Heart left ventricle (tissue), 16 donors: ENCODE data around the gene TBPL2. TPM values are rescaled to one million over a fixed set of nuclear protein-coding genes. Genes with fewer than 3 reads are reported as not detected.

Experiments used
- ATAC-seq, 4 donors: fragments of 200-7000 bp; cut with Tn5 transposase; one replicate each; pipeline ENCODE4 v1.9.1; 2020 to 2022; ENCODE audit warnings: moderate library complexity in 4 of 4, mild to moderate bottlenecking in 3 of 4, moderate number of reproducible peaks in 1 of 4
- DNase-seq, 5 donors: peaks; one replicate each; pipeline ENCODE4 v3.0.0-alpha.2; 2020
- H3K27ac ChIP-seq, 12 donors: fragments of 200-600 bp; sonication (generic) in 4 of 12; one replicate each; pipeline versions ENCODE4 v1.5.0 to v1.8.0; 2016 to 2022; ENCODE audit warnings: mild to moderate bottlenecking in 2 of 12
- H3K27me3 ChIP-seq, 9 donors: fragments of 200-600 bp; sonication (generic) in 2 of 9; one replicate each; pipeline versions ENCODE4 v1.5.1 to v1.8.0; 2016 to 2022; ENCODE audit warnings: mild to moderate bottlenecking in 3 of 9
- H3K36me3 ChIP-seq, 9 donors: fragments of 200-600 bp; sonication (generic) in 2 of 9; one replicate each; pipeline versions ENCODE4 v1.5.0 to v1.8.0; 2018 to 2022; ENCODE audit warnings: mild to moderate bottlenecking in 2 of 9
- H3K4me1 ChIP-seq, 12 donors: fragments of 200-600 bp; sonication (generic) in 4 of 12; one replicate each; pipeline versions ENCODE4 v1.5.0 to v1.8.0; 2016 to 2022; ENCODE audit warnings: mild to moderate bottlenecking in 3 of 12
- H3K4me3 ChIP-seq, 12 donors: fragments of 200-600 bp; sonication (generic) in 4 of 12; one replicate each; pipeline versions ENCODE4 v1.5.0 to v1.8.0; 2017 to 2022; ENCODE audit warnings: mild to moderate bottlenecking in 9 of 12, moderate library complexity in 4 of 12
- H3K9me3 ChIP-seq, 12 donors: fragments of 200-600 bp; sonication (generic) in 4 of 12; one replicate each; pipeline versions ENCODE4 v1.5.0 to v1.8.0; 2016 to 2022; ENCODE audit warnings: mild to moderate bottlenecking in 1 of 12
- CTCF ChIP-seq, 12 donors: fragments of 200-600 bp; sonication (generic) in 4 of 12; IDR thresholded peaks; one replicate each; pipeline versions ENCODE4 v1.5.0 to v1.8.0; 2018 to 2022; ENCODE audit warnings: antibody characterized with exemption in 12 of 12, mild to moderate bottlenecking in 5 of 12
- POLR2A ChIP-seq, 2 donors: fragments of 450-650 bp; IDR thresholded peaks; one replicate each; pipeline ENCODE4 v1.6.1; 2017; ENCODE audit warnings: antibody characterized with exemption in 2 of 2, mild to moderate bottlenecking in 2 of 2, moderate library complexity in 2 of 2
- WGBS, 4 donors: extraction: QIAGEN DNeasy Blood & Tissue Kit in 2 of 4; methylation state at CpG; one replicate each; pipeline versions ENCODE4 v1.1.5 to v1.1.7; 2013 to 2018; 5-methylcytosine and 5-hydroxymethylcytosine counted together
- intact Hi-C, 10 donors: fragments of 100-400 bp; cut with DNase I; formaldehyde crosslinking; loops; one replicate each; pipeline versions ENCODE4 v1.11.1 to v1.14.2; 2022
- polyA plus RNA-seq, 2 donors: library from polyadenylated mRNA; stranded (reverse); fragments of 200-250 nt; gene quantifications; one replicate each; pipeline ENCODE4 v1.2.3, GENCODE V29; 2013
- total RNA-seq, 9 donors: library from RNA; depleted of rRNA in 2 of 9; stranded (reverse); fragments of >200 nt in 2 of 9; fragmentation: NEBNext Ultra II Directional in 3 of 9; extraction: Animal tissue kit (Norgen Biotek cat#: 25700) in 3 of 9; gene quantifications; one replicate each; pipeline versions ENCODE4 v1.1.0 to v1.2.4, GENCODE V29; 2016 to 2023
- donor health status: ischemic (EF 13 %, LVEDD 7.1; RV severe dilation, severe dysfunction).
- donor health status: healthy with polysubstance abuse.
- donor health status: DM: no; HTN: yes; CAD: no.
- donor health status: DM: no; HTN: no; CAD: no.
- donor health status: ischemic (EF 25% LVEDD 6.9; RV normal size, moderate dysfunction).
- donor health status: ischemic (EF 25% LVEDD 5.7; RV mildly dilated, moderate dysfunction).
- donor health status: healthy.
- donor health status: DM: yes; HTN: yes; CAD: no.
- donor health status: ischemic (EF 35%, LVEDD 5.7; RV mildly dilated, moderate dysfunction).
- donor health status: nonischemic (EF 11% LVEDD 7.7; RV severe dilation, severe dysfunction).
- donor health status: DM: yes; HTN: yes; CAD: no.
- donor health status: PGD.
- donor health status: ischemic (EF 29% LVEDD 5.4; RV normal size, mild dysfunction).
- donor health status: nonischemic (EF 23%, LVEDD 6.1; RV moderate dilation, normal function).

The TBPL2 gene
- total and polyA plus RNA-seq, 11 donors: not detected

- no peak overlapping the region for H3K4me3 ChIP-seq
- peak overlapping the region in 9 of 12 donors; percentile 4 to 68 (median 57) for H3K27ac ChIP-seq
- H3K9me3 ChIP-seq: no peaks in the 10 kb centered on the region
- TF ChIP-seq POLR2A (IDR thresholded peaks at IDR 0.05): no peak
- TF ChIP-seq CTCF (IDR thresholded peaks at IDR 0.05): no peak
- DNase-seq: no peak
- peak in 1 of 4 donors; percentile 5 for ATAC-seq
- no peaks in the 10 kb centered on the region for H3K27me3 ChIP-seq
- peaks cover 0 to 30% (median 26%) of the 10 kb centered on the region in 9 donors for H3K36me3 ChIP-seq
- 69 to 84% (median 75%) methylated on average over 1 of the region's 1 CpG for WGBS, 4 donors
- intact Hi-C loops: no loop called here
- H3K4me1 ChIP-seq: peaks cover 0 to 37% (median 24%) of the 10 kb centered on the region in 12 donors
Observed at GRCh38 chr14:55399183-55399582, 41.2 kb downstream of the TBPL2 start.

DNA sequence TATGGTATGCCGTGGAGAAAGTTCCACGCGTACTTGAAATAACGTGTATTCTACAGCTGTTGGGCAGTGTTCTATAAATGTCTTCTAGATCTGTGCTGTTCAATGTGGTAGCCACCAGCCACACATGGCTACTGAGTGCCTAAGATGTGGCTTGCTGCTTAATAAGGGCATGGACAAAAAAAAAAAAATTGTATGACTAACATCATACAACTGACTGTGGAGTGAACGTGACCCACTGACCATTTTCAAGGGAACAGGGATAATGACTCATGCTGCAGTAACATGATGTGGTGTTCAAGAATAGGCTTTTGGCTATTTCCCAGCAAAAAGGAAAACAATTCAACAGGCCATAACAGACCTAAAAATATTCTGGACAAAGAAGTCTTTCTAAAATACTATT, 41.7 kb downstream of the TBPL2 start:
- intact Hi-C loops: no loop called here
- H3K27ac ChIP-seq: peak overlapping the region in 11 of 12 donors; percentile 8 to 68 (median 53)
- ATAC-seq (peak; percentile 87 to 93 (median 91)), DNase-seq (peak in 1 of 5 donors; percentile 37)
- peaks cover 0 to 32% (median 21%) of the 10 kb centered on the region in 12 donors for H3K4me1 ChIP-seq
- H3K4me3 ChIP-seq: no peak overlapping the region
- no peaks in the 10 kb centered on the region for H3K27me3 ChIP-seq
- peaks cover 0 to 35% (median 31%) of the 10 kb centered on the region in 9 donors for H3K36me3 ChIP-seq
- 55 to 67% (median 62%) methylated on average over 5 of the region's 5 CpGs for WGBS, 4 donors
- H3K9me3 ChIP-seq: no peaks in the 10 kb centered on the region
- TF ChIP-seq CTCF (IDR thresholded peaks at IDR 0.05) (no peak), POLR2A (IDR thresholded peaks at IDR 0.05) (no peak)

GRCh38 chr14:55389330-55389729, 51.1 kb downstream of the TBPL2 start:
- Histone ChIP-seq H3K36me3 (peaks cover 0 to 86% (median 52%) of the 10 kb centered on the region in 9 donors), H3K4me3 (no peak overlapping the region), H3K4me1 (peaks cover 0 to 20% (median 7%) of the 10 kb centered on the region in 12 donors), H3K27ac (peak overlapping the region in 1 of 12 donors; percentile 62), H3K27me3 (no peaks in the 10 kb centered on the region), H3K9me3 (no peaks in the 10 kb centered on the region)
- 92 to 95% (median 95%) methylated on average over 4 of the region's 4 CpGs for WGBS, 4 donors
- no peak for ATAC-seq
- intact Hi-C loops: no loop called here
- TF ChIP-seq CTCF (IDR thresholded peaks at IDR 0.05) (no peak), POLR2A (IDR thresholded peaks at IDR 0.05) (no peak)
- no peak for DNase-seq

GRCh38 chr14:55388160-55388559, 52.3 kb downstream of the TBPL2 start:
- H3K4me1 ChIP-seq: peaks cover 0 to 28% (median 12%) of the 10 kb centered on the region in 12 donors
- H3K36me3 ChIP-seq: peaks cover 0 to 78% (median 57%) of the 10 kb centered on the region in 9 donors
- no peak overlapping the region for H3K4me3 ChIP-seq
- H3K27me3 ChIP-seq: no peaks in the 10 kb centered on the region
- no peak overlapping the region for H3K27ac ChIP-seq
- DNase-seq (no peak), ATAC-seq (no peak)
- H3K9me3 ChIP-seq: no peaks in the 10 kb centered on the region
- no peak for TF ChIP-seq POLR2A (IDR thresholded peaks at IDR 0.05)
- TF ChIP-seq CTCF (IDR thresholded peaks at IDR 0.05): no peak
- intact Hi-C loops: no loop called here
